Measurements from ENCODE around the gene COMT.

DNA sequence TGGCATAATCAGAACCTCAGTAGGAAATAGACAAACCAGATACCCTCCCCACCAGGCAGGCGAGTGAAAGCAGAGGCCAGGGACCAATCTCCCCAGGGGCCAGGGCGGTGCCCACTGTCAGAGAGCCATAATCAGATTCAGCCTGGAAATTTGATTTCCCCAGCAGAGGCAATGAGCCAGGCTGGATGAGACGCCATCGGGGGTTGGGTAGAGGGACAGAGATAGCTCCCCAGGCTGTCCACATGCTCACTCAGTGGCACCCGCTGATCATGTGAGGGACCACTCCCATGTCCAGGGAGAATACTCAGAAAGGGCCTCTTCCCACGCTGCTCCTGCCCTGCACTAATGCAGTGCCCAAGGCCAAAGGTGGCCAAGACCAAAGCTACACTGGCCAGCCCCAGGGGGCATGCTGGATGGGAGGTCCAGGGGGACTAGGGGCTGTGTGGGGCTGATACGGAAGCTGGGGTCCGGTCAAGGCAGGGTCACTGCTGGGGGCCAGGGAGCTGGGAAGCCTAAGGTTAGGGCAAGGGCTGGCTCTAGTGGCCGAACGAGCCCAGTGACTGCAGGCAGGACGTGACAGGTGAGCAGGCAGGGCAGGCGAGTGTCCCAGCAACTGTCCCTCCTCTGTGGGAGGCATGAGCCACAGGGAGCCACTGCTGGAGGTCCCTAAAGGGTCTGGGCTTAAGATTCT is 55.3 kb downstream of the COMT start:
- TF ChIP-seq, protein P1, sequence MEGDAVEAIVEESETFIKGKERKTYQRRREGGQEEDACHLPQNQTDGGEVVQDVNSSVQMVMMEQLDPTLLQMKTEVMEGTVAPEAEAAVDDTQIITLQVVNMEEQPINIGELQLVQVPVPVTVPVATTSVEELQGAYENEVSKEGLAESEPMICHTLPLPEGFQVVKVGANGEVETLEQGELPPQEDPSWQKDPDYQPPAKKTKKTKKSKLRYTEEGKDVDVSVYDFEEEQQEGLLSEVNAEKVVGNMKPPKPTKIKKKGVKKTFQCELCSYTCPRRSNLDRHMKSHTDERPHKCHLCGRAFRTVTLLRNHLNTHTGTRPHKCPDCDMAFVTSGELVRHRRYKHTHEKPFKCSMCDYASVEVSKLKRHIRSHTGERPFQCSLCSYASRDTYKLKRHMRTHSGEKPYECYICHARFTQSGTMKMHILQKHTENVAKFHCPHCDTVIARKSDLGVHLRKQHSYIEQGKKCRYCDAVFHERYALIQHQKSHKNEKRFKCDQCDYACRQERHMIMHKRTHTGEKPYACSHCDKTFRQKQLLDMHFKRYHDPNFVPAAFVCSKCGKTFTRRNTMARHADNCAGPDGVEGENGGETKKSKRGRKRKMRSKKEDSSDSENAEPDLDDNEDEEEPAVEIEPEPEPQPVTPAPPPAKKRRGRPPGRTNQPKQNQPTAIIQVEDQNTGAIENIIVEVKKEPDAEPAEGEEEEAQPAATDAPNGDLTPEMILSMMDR (IDR thresholded peaks at IDR 0.05) = no peak
- no peak for TF ChIP-seq POLR2AphosphoS5 (IDR thresholded peaks at IDR 0.05)
- TF ChIP-seq POLR2A (IDR thresholded peaks at IDR 0.05) = no peak
